Measurements from ENCODE around the gene AUTS2. TPM values are rescaled to one million over a fixed set of nuclear protein-coding genes. Genes with fewer than 3 reads are reported as not detected.

The AUTS2 gene
- total RNA-seq, 1 donor from 2014 or later = 56.0 TPM

DNA sequence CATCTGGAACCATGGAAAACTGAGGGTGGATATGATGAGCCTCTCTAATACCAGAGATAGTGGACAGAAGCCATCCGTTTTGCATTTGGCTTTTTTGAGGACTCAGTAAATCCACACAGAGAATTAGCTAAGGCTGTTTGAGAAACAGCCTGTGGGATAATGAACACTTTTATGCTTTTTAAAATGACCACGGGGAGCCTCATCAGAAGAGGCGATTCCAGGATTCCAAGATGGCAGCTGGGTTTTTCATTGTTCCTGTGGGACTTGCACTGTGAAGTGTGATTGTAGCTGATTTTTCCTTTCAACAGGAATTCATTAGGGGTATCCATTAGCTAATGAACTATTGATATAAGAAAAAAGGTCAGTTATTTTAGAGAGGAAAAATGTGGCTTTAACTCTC, 353.2 kb downstream of the AUTS2 start:
- ATAC-seq = no peak
- H3K27me3 ChIP-seq = no peaks in the 10 kb centered on the region
- intact Hi-C loops (cut with DNase I) = no loop called here

DNA sequence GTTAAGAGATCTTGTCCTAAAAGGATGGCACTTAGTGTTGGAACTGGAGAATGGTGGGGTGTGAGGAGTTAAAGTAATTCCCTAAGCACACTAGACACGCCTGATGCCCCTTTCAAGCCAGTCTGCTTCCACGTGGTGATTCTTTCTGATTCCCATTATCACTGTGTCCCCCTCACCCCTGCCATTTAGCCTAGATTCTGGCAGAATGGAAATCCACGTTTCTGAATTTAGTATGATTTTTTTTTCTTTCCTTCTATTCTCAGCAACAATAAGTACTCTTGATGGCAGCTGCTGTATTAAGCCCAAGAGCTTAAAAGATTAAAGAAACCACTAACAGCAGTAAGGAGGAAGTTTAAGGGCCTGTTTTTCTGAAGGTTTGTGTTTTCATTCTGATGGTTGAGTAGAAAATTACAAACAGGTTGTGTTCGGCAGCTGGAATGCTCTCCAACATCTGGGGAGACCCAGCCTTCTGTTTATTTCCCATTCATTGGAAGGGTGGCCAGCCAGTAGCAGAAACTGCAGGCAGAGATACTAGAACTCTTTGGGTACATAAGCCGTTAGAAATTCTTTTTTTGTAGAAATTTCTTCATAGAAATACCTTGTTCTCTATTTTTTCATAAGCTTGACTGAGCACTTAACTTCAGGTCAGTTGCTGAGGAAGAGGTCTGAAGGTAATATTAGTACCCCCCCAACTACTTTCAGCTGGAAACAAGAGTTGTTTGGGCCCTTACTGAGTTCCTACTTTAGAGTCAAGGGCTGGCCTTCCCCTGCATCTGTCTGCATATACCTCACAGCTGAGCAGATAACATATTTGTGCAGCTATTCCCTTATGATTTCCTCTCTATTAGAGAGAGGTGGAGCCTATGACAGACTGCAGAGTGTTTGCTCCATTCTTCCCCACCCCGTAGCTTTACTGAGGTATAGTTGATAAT, 355.1 kb downstream of the AUTS2 start:
- Histone ChIP-seq H3K4me1 (no peaks in the 10 kb centered on the region), H3K27me3 (no peaks in the 10 kb centered on the region), H3K36me3 (no peaks in the 10 kb centered on the region), H3K9me3 (no peaks in the 10 kb centered on the region), H3K4me3 (no peak overlapping the region), H3K27ac (no peak overlapping the region)
- intact Hi-C loops (cut with DNase I) = no loop called here
- TF ChIP-seq, protein P1, sequence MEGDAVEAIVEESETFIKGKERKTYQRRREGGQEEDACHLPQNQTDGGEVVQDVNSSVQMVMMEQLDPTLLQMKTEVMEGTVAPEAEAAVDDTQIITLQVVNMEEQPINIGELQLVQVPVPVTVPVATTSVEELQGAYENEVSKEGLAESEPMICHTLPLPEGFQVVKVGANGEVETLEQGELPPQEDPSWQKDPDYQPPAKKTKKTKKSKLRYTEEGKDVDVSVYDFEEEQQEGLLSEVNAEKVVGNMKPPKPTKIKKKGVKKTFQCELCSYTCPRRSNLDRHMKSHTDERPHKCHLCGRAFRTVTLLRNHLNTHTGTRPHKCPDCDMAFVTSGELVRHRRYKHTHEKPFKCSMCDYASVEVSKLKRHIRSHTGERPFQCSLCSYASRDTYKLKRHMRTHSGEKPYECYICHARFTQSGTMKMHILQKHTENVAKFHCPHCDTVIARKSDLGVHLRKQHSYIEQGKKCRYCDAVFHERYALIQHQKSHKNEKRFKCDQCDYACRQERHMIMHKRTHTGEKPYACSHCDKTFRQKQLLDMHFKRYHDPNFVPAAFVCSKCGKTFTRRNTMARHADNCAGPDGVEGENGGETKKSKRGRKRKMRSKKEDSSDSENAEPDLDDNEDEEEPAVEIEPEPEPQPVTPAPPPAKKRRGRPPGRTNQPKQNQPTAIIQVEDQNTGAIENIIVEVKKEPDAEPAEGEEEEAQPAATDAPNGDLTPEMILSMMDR (IDR thresholded peaks at IDR 0.05) = no peak
- ATAC-seq (no peak), DNase-seq (no peak)

More for the DNA sequence above, 353.2 kb downstream of the AUTS2 start:
- Histone ChIP-seq H3K9me3 (no peaks in the 10 kb centered on the region), H3K4me1 (no peaks in the 10 kb centered on the region), H3K4me3 (no peak overlapping the region), H3K36me3 (no peaks in the 10 kb centered on the region), H3K27ac (no peak overlapping the region)
- TF ChIP-seq, protein P1 (IDR thresholded peaks at IDR 0.05) = no peak
- DNase-seq = no peak

DNA sequence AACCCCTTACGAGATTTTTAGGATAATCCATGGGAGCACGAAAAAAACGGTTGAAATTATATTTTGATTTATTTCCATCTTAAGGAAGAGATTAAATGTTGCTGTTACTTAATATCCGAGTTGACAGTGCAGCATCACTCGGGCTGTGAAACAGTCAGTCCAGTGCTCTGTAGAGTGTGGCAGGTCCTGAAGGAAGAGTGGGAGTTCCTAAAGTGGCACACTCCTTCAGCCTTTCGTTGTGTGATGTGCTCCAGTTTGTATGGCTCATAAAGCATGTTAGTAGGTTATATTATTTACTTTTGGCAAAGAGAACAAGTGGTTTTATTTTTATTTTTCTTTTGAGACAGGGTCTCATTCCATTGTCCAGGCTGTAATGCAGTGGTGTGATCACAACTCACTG, 358.3 kb downstream of the AUTS2 start:
- intact Hi-C loops (cut with DNase I) = no loop called here
- no peak for DNase-seq
- H3K4me3 ChIP-seq = no peak overlapping the region
- H3K27ac ChIP-seq = no peak overlapping the region
- no peaks in the 10 kb centered on the region for H3K9me3 ChIP-seq
- TF ChIP-seq, protein P1 (IDR thresholded peaks at IDR 0.05) = no peak
- H3K36me3 ChIP-seq = no peaks in the 10 kb centered on the region
- no peak for ATAC-seq
- H3K27me3 ChIP-seq = no peaks in the 10 kb centered on the region
- H3K4me1 ChIP-seq = peaks cover under 1% of the 10 kb centered on the region

DNA sequence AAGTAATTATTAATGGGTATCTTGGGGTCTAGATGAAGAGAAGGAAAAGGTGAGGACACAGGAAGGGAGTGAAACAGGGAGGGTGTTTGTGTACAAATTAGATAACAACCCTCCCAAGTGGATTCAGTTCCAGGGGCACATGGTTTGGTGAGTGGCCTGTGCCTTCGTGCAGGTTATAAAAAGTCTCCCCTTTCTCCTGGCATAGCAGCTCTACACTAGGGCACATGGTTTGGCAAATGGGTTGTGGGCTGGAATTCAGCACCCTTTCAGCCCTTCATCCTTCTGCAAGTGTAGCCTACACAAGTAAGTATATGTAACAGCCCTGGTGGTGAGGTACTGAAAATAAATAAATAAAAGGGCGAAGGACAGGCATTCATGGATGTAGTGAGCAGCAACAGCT, 359.4 kb downstream of the AUTS2 start:
- H3K4me1 ChIP-seq = peaks cover 11% of the 10 kb centered on the region
- no peaks in the 10 kb centered on the region for H3K36me3 ChIP-seq
- H3K27ac ChIP-seq = no peak overlapping the region
- TF ChIP-seq, protein P1 (IDR thresholded peaks at IDR 0.05) = no peak
- H3K9me3 ChIP-seq = no peaks in the 10 kb centered on the region
- no peak for DNase-seq
- intact Hi-C loops (cut with DNase I) = no loop called here
- no peak overlapping the region for H3K4me3 ChIP-seq
- ATAC-seq = no peak
- H3K27me3 ChIP-seq = no peaks in the 10 kb centered on the region

DNA sequence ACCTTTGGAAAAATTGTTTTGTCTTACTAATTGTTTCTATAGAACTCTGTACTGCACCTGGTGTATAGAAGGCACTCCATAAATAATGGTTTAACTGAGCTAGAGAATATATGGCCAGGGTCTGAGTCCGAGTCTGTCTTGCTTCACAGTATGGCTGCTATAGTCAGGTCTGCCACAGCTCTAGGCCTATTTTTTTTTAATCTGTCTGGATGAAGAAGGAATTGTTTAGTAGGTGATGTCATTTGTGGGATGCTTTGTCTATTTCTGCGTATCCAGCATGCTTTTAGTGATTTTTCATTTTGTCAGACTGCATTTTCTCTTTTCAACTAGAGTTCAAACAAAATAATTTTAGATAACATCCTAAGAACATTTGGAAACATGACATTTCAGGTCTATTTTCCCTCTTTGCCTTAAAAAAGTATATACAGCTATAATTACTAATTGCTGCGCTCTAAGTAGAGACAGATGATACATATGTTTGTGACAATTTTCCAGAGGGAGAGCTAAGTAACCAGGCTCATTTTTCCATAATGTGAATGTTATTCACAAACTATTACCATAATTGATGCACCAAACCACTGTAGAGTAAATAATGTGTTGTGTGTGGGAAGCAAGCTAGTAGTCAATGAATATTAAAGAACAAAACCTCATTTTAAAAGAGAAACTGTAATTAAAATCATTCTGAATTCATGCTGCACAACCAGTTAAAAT, 361.7 kb downstream of the AUTS2 start:
- ATAC-seq (no peak), DNase-seq (no peak)
- H3K27ac ChIP-seq = no peak overlapping the region
- intact Hi-C loops (cut with DNase I) = no loop called here
- no peaks in the 10 kb centered on the region for H3K27me3 ChIP-seq
- TF ChIP-seq, protein P1 (IDR thresholded peaks at IDR 0.05) = no peak
- no peaks in the 10 kb centered on the region for H3K9me3 ChIP-seq
- H3K36me3 ChIP-seq = no peaks in the 10 kb centered on the region
- H3K4me3 ChIP-seq = no peak overlapping the region
- H3K4me1 ChIP-seq = peaks cover 21% of the 10 kb centered on the region
